Spleen (tissue), 11 donors: ENCODE results near the gene CLEC18B. TPM values are rescaled to one million over a fixed set of nuclear protein-coding genes. Genes with fewer than 3 reads are reported as not detected.
A peak's percentile ranks its signal among the peaks of the same experiment; 100 is the strongest.

Experiments
- DNase-seq: peaks from one replicate; pipeline ENCODE4 v3.0.0-alpha.2; 2020
- H3K27ac ChIP-seq, 8 donors: fragments of 200-600 bp; sonication (generic) in 7 of 8; 1 replicate in 4 of 8; 2 replicates in 4 of 8; pipeline versions ENCODE4 v1.5.0 to v1.8.0; 2016 to 2021; ENCODE audit warnings: inconsistent platforms in 4 of 8, mild to moderate bottlenecking in 4 of 8, moderate library complexity in 1 of 8
- H3K27me3 ChIP-seq, 7 donors: fragments of 200-600 bp; sonication (generic) in 6 of 7; replicated peaks in 1 of 7; 1 replicate in 4 of 7; 2 replicates in 3 of 7; pipeline versions ENCODE4 v1.5.0 to v1.8.0; 2016 to 2021; ENCODE audit warnings: inconsistent platforms in 3 of 7, mild to moderate bottlenecking in 1 of 7
- H3K36me3 ChIP-seq, 6 donors: fragments of 200-600 bp; sonication (generic) in 5 of 6; 1 replicate in 4 of 6; 2 replicates in 2 of 6; pipeline versions ENCODE4 v1.5.0 to v1.8.0; 2016 to 2021; ENCODE audit warnings: inconsistent platforms in 2 of 6
- H3K4me1 ChIP-seq, 6 donors: fragments of 200-600 bp; sonication (generic) in 5 of 6; 1 replicate in 3 of 6; 2 replicates in 3 of 6; pipeline versions ENCODE4 v1.5.0 to v1.8.0; 2016 to 2021; ENCODE audit warnings: inconsistent platforms in 3 of 6
- H3K4me3 ChIP-seq, 8 donors: fragments of 200-600 bp; sonication (generic) in 7 of 8; 1 replicate in 4 of 8; 2 replicates in 4 of 8; pipeline versions ENCODE4 v1.5.0 to v1.8.0; 2016 to 2021; ENCODE audit warnings: inconsistent platforms in 4 of 8, mild to moderate bottlenecking in 4 of 8, moderate library complexity in 2 of 8
- H3K9me3 ChIP-seq, 8 donors: fragments of 200-600 bp; sonication (generic) in 7 of 8; 1 replicate in 4 of 8; 2 replicates in 4 of 8; pipeline versions ENCODE4 v1.5.0 to v1.8.0; 2016 to 2021; ENCODE audit warnings: inconsistent platforms in 4 of 8
- POLR2A ChIP-seq, 3 donors: fragments of 450-650 bp; IDR thresholded peaks; one replicate each; pipeline ENCODE4 v1.5.1; 2017; ENCODE audit warnings: antibody characterized with exemption in 3 of 3, mild to moderate bottlenecking in 1 of 3
- POLR2AphosphoS5 ChIP-seq, 3 donors: sonication (generic); formaldehyde crosslinking; IDR thresholded peaks; one replicate each; pipeline ENCODE4 v1.5.1; 2017; ENCODE audit warnings: antibody characterized with exemption in 3 of 3
- WGBS, 5 donors: extraction: QIAGEN DNeasy Blood & Tissue Kit in 3 of 5; methylation state at CpG; one replicate each; pipeline versions ENCODE4 v1.1.5 to v1.1.7; 2013 to 2018; 5-methylcytosine and 5-hydroxymethylcytosine counted together
- intact Hi-C: fragments of 100-400 bp; cut with DNase I; formaldehyde crosslinking; loops from one replicate; pipeline ENCODE4 v1.15.0; 2023; ENCODE audit warnings: low total_unique reads
- polyA plus RNA-seq, 3 donors: library from polyadenylated mRNA; stranded (reverse); fragments of 200-250 nt; gene quantifications; one replicate each; pipeline ENCODE4 v1.2.1, GENCODE V29; 2013
- total RNA-seq, 7 donors: library from RNA; depleted of rRNA in 3 of 7; stranded (reverse); fragments of >200 nt in 3 of 7; fragmentation: NEBNext Ultra II Directional in 4 of 7; extraction: Animal tissue kit (Norgen Biotek cat#: 25700) in 4 of 7; gene quantifications; one replicate each; pipeline versions ENCODE4 v1.1.0 to v1.2.1, GENCODE V29; 2016 to 2021
- TF ChIP-seq, protein P1 (sequence below), 11 experiments: fragments of 200-600 bp in 7 of 11; fragments of 450-650 bp in 4 of 11; sonication (generic) in 4 of 11; IDR thresholded peaks in 8 of 11; conservative IDR thresholded peaks in 3 of 11; 1 replicate in 7 of 11; 2 replicates in 4 of 11; pipeline versions ENCODE4 v1.4.0 to v1.8.0; 2016 to 2021; ENCODE audit warnings: antibody characterized with exemption in 11 of 11, inconsistent platforms in 4 of 11, mild to moderate bottlenecking in 1 of 11
- donor health status: healthy with polysubstance abuse.
- donor health status: DM: no; HTN: no; CAD: no; lungs with moderate emphysema.
- donor health status: DM: no; HTN: no; CAD: no.
- donor health status: Bipolar disorder and iron deficiency.
- donor health status: healthy.
- donor health status: DM: no; HTN: no; CAD: no.
- donor health status: DM: yes; HTN: yes; CAD: no.

Gene CLEC18B
- total and polyA plus RNA-seq, 10 donors = 0.83 to 2.1 (median 1.1) TPM; not detected in 3

GRCh38 chr16:74465851-74466685 is 44.8 kb upstream of the CLEC18B start:
- no peaks in the 10 kb centered on the region for H3K9me3 ChIP-seq
- peaks cover 10 to 100% (median 94%) of the 10 kb centered on the region in 6 donors for H3K36me3 ChIP-seq
- no peaks in the 10 kb centered on the region for H3K27me3 ChIP-seq
- peaks cover 0 to 11% (median 0%) of the 10 kb centered on the region in 6 donors for H3K4me1 ChIP-seq
- DNase-seq = no peak
- H3K27ac ChIP-seq = peak overlapping the region in 2 of 8 donors; percentile 8 to 10
- WGBS, 5 donors = 77 to 87% (median 84%) methylated on average over 6 of the region's 6 CpGs
- TF ChIP-seq, protein P1, sequence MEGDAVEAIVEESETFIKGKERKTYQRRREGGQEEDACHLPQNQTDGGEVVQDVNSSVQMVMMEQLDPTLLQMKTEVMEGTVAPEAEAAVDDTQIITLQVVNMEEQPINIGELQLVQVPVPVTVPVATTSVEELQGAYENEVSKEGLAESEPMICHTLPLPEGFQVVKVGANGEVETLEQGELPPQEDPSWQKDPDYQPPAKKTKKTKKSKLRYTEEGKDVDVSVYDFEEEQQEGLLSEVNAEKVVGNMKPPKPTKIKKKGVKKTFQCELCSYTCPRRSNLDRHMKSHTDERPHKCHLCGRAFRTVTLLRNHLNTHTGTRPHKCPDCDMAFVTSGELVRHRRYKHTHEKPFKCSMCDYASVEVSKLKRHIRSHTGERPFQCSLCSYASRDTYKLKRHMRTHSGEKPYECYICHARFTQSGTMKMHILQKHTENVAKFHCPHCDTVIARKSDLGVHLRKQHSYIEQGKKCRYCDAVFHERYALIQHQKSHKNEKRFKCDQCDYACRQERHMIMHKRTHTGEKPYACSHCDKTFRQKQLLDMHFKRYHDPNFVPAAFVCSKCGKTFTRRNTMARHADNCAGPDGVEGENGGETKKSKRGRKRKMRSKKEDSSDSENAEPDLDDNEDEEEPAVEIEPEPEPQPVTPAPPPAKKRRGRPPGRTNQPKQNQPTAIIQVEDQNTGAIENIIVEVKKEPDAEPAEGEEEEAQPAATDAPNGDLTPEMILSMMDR (IDR thresholded peaks at IDR 0.05 in 8 of 11, conservative IDR thresholded peaks at IDR 0.05 in 3 of 11) = no peak
- TF ChIP-seq POLR2AphosphoS5 (IDR thresholded peaks at IDR 0.05) (no peak), POLR2A (IDR thresholded peaks at IDR 0.05) (no peak)
- intact Hi-C loops = no loop called here
- no peak overlapping the region for H3K4me3 ChIP-seq

DNA sequence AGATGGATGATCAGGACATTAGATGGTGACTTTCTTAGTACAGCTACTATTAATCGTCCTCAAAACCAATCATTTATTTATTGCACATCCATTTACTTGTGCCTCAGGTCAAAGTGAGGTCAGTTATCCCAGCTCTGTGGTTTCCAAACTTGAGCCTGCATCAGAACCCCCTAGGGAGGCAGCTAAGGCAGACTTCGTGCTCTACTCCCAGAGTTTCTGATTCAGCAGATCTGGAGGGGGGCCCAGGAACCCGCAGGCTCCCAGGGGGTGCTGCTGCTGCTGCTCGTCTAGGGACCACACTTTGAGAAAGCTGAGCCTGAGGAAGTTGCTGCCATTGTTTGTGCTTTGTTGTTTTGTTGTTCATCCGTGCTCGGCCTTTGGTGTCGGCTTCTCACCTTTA is 44.0 kb upstream of the CLEC18B start:
- TF ChIP-seq POLR2A (IDR thresholded peaks at IDR 0.05) (no peak), POLR2AphosphoS5 (IDR thresholded peaks at IDR 0.05) (no peak)
- TF ChIP-seq, protein P1 (IDR thresholded peaks at IDR 0.05 in 8 of 11, conservative IDR thresholded peaks at IDR 0.05 in 3 of 11) = no peak
- peaks cover 0 to 11% (median 0%) of the 10 kb centered on the region in 6 donors for H3K4me1 ChIP-seq
- H3K36me3 ChIP-seq = peaks cover 10 to 100% (median 94%) of the 10 kb centered on the region in 6 donors
- H3K4me3 ChIP-seq = no peak overlapping the region
- H3K9me3 ChIP-seq = no peaks in the 10 kb centered on the region
- 91 to 95% (median 92%) methylated on average over 7 of the region's 7 CpGs for whole genome bisulfite sequencing, 5 donors
- no peak overlapping the region for H3K27ac ChIP-seq
- no peaks in the 10 kb centered on the region for H3K27me3 ChIP-seq
- intact Hi-C loops = no loop called here
- DNase-seq = no peak

GRCh38 chr16:74463888-74464287 is 42.6 kb upstream of the CLEC18B start:
- intact Hi-C loops = no loop called here
- TF ChIP-seq POLR2AphosphoS5 (IDR thresholded peaks at IDR 0.05) (no peak), POLR2A (IDR thresholded peaks at IDR 0.05) (no peak)
- TF ChIP-seq, protein P1 (IDR thresholded peaks at IDR 0.05 in 8 of 11, conservative IDR thresholded peaks at IDR 0.05 in 3 of 11) = no peak
- H3K4me3 ChIP-seq = no peak overlapping the region

DNA sequence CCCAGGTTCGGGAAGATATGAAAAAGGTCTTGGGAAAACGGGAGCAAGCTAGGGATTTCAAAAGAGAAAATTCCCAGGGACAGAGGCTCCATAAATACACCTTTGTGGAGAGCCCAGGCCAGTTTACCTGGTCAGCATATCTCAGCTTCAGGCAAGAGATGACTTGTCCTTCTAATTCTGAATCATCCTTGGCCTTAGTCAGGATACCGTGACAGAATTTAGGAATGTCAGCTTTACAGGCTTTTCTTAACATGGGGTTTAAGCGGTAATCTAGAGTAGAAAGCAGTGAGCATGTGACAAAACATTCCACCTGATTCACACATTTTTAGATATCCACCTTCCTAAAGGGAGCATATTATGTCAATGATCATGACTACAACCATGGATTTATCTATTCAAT is 41.1 kb upstream of the CLEC18B start:
- H3K4me3 ChIP-seq = no peak overlapping the region

More at GRCh38 chr16:74463888-74464287, 42.6 kb upstream of the CLEC18B start:
- DNase-seq = no peak
- WGBS, 5 donors = 67 to 75% (median 73%) methylated on average over 2 of the region's 2 CpGs
- H3K36me3 ChIP-seq = peaks cover 10 to 100% (median 92%) of the 10 kb centered on the region in 6 donors
- H3K27me3 ChIP-seq = no peaks in the 10 kb centered on the region
- no peaks in the 10 kb centered on the region for H3K9me3 ChIP-seq
- H3K27ac ChIP-seq = peak overlapping the region in 2 of 8 donors; percentile 23 to 44
- peaks cover 0 to 11% (median 0%) of the 10 kb centered on the region in 6 donors for H3K4me1 ChIP-seq

More for the DNA sequence above, 41.1 kb upstream of the CLEC18B start:
- intact Hi-C loops = no loop called here
- Histone ChIP-seq H3K9me3 (no peaks in the 10 kb centered on the region), H3K4me1 (peaks cover 0 to 11% (median 0%) of the 10 kb centered on the region in 6 donors), H3K27me3 (no peaks in the 10 kb centered on the region), H3K27ac (no peak overlapping the region), H3K36me3 (peaks cover 6 to 100% (median 92%) of the 10 kb centered on the region in 6 donors)
- TF ChIP-seq POLR2AphosphoS5 (IDR thresholded peaks at IDR 0.05) = no peak
- TF ChIP-seq, protein P1 (IDR thresholded peaks at IDR 0.05 in 8 of 11, conservative IDR thresholded peaks at IDR 0.05 in 3 of 11) = no peak
- no peak for DNase-seq
- 90 to 98% (median 96%) methylated on average over 4 of the region's 4 CpGs for WGBS, 5 donors
